Uterus (tissue), 2 donors: ENCODE data around the gene SLC22A12.

Experiments used
- CTCF ChIP-seq, 4 experiments: fragments of 200-600 bp in 2 of 4; fragments of 450-650 bp in 2 of 4; sonication (generic) in 2 of 4; IDR thresholded peaks; one replicate each; pipeline ENCODE4 v1.5.1; 2016 to 2019; ENCODE audit warnings: antibody characterized with exemption in 4 of 4, mild to moderate bottlenecking in 2 of 4, moderate library complexity in 1 of 4
- POLR2A ChIP-seq, 2 donors: fragments of 450-650 bp; IDR thresholded peaks; one replicate each; pipeline ENCODE4 v1.6.1; 2016; ENCODE audit warnings: antibody characterized with exemption in 2 of 2, mild to moderate bottlenecking in 1 of 2, moderate library complexity in 1 of 2

- TF ChIP-seq CTCF (IDR thresholded peaks at IDR 0.05) (no peak), POLR2A (IDR thresholded peaks at IDR 0.05) (no peak)
Observed at GRCh38 chr11:64546600-64546999, 44.4 kb upstream of the SLC22A12 start.
